ENCODE measurements around the gene DPYD.

DPYD gene

DNA sequence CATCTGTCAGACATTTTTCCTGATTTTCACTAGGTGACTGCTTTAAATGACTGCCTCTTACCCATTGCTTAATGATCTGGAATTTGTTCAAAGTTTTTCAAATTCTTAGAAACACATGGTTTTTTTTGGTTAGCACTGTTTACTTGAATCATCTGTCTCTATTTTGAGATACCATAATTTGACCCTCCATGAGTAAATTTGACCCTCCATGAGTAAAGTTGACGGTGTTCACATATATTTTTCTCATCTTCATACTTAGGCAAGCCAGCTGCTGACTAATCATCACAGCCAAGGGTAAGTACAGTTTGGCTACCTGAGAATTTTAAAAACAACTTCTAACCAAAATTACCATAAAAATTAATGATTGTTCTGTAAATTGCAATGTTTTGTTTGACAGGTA, 612.7 kb downstream of the DPYD start:
- DNase-seq (ENCODE audit: low read depth in 2 of 2, low spot score in 1 of 2) = no peak

GRCh38 chr1:97307568-97307967, 613.3 kb downstream of the DPYD start:
- DNase-seq (ENCODE audit: low read depth in 2 of 2, low spot score in 1 of 2) = no peak

- DNase-seq (ENCODE audit: low read depth in 2 of 2, low spot score in 1 of 2) = no peak
Measured at GRCh38 chr1:97307151-97307550, 613.7 kb downstream of the DPYD start.

GRCh38 chr1:97306504-97306903, 614.3 kb downstream of the DPYD start:
- DNase-seq (ENCODE audit: low read depth in 2 of 2, low spot score in 1 of 2) = no peak

DNA sequence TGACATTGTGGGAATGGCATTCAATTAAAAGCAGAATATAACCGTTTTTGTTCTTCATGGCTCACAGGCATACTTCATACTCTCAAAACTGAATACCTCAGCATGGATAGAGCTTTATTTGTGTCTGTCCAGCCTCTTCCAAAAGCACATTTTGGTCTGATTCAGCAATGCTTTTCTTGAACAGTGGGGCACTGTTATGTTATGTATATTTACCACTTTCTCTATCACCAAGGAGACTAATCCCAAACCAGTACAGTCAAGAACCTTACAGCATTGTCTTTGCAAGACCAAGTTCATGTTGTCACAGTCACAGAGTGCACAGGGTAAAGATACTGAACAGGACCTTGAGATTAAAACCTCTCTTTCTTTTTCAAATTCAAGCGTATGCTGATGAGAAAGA, 616.5 kb downstream of the DPYD start:
- no peak for DNase-seq (ENCODE audit: low read depth in 2 of 2, low spot score in 1 of 2)

GRCh38 chr1:97298966-97299365, 621.9 kb downstream of the DPYD start:
- DNase-seq (ENCODE audit: low read depth in 2 of 2, low spot score in 1 of 2) = no peak

- no peak for DNase-seq (ENCODE audit: low read depth in 2 of 2, low spot score in 1 of 2)
Measured at GRCh38 chr1:97297611-97298010, 623.2 kb downstream of the DPYD start.

GRCh38 chr1:97281962-97282361, 638.9 kb downstream of the DPYD start:
- no peak for DNase-seq (ENCODE audit: low read depth in 2 of 2, low spot score in 1 of 2)

DNA sequence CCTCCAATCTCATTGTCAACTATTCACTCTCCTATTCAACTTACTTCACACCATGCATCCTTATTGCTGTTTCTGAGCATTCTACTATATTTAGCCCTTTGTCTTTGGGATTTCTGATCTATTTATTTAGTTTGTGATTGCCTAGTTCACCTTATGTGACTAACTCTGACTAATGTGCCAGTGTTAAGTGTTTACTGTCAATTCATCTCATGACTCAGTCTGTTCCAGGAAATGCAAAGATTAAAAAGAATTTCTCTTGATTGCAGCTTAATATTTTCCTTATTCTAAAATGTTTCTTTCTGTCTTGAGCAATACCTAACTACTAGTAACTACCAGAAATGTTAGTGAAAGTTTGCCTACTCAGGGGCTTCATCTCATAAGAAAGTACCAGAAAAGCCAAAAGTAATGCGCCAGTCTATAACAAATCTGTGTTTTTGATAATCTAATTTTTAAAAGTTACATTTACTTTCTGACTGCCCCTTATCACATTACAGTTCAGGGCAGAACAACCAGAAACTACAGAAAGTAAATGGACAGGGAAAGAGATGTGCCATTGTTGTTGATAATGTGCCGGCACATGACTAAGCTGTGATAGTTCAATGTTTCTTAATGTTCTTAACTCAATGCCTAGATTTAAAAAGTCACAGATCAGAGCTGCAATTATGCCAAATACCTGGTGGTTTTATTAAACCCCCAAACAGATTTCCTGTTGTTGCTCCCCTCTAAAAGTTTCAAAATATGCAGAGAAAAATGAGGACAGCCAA, 642.8 kb downstream of the DPYD start:
- DNase-seq (ENCODE audit: low read depth in 2 of 2, low spot score in 1 of 2) = no peak

- DNase-seq (ENCODE audit: low read depth in 2 of 2, low spot score in 1 of 2) = no peak
Measured at GRCh38 chr1:97271916-97272788, 648.7 kb downstream of the DPYD start.

DNA sequence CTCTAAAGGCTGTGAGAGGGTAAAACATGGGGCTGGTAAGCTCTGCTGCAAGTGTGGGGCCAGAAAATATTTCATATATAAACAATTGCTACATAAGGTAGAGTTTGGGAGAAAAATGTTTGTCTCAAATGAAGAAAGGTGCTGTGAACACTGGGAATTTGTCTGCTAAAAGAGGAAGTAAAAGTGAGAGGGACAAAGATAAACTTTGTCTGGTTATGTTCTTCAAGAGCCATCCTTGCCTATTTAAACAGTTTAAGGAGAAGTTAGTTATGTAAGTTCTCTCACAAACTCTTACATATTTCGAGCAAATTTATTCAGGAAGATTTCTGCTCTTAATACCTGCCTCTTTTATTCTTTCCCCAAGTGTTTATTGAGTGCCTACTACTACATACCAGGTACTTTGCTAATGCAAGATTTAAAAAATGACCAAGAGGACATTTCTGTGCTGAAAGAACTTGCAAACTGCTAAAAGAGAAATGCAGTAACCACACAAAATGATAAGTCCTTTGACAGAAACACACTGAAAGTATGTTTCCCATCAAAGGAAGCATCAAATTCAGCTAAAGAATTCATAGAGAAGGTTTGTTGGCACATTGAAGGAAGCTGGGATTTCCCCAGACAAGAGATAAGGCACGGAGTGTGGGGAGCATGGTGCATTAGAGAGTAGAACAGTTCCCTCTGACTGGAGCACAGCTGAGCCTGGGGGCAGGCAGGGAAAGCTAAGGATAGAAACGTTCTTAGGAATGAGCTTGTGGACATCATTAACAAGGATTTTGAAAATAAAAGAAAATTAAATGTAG, 650.1 kb downstream of the DPYD start:
- DNase-seq (ENCODE audit: low read depth in 2 of 2, low spot score in 1 of 2) = no peak

DNA sequence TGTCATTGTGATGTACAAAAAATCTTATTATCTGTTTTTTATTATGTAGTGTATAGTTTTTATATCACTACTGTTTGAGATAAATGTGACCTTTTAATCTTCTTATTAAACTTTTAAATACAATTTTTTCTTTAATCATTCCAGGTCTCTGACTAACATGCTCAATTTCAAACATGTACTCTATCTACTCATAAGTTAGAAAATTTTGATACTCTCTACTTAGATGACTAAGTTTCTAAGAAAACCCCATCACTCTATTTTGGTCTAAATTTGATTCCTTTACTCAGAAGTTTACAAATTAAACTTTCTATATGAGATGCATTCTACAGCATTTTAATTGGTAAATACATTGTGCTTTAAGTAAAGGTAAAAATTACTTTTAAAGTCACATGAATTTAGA, 655.2 kb downstream of the DPYD start:
- no peak for DNase-seq (ENCODE audit: low read depth in 2 of 2, low spot score in 1 of 2)

DNA sequence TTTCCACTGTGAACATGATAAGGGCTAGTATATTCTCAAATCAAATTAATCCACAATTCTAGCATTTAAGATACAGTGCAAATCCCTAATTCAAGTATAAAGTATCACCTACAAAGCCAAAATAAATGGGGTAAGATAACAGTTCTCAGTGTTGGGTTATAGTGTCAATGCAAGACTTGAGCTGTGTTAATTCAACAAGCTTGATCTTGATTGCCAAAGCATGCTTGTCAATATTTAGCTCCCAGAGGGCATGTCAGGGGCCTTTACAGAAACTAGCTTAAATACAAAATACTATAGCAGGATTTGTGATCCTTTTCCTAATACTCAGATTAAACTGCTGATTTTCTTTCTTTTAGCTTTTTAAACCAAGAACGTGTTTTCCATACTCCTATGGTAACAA, 658.0 kb downstream of the DPYD start:
- DNase-seq (ENCODE audit: low read depth in 2 of 2, low spot score in 1 of 2) = no peak

DNA sequence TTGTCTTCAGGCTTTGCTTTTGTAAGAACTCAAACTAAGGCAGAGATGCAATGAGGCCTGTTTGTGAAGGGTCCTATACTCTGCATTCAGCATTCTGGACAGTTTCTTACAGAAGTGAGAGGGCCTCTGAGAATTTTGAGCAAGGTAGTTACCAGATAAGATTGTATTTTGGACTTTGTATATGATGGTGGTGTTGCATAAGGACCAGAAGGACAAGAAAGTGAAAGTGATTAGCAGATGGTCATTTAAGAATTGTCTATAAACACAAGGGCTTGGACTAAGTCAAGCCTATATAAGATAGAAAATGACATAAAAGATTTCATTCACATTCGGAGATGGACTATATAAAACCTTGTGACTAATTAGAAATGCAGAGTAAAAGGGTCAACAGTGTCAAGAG, 662.2 kb downstream of the DPYD start:
- no peak for DNase-seq (ENCODE audit: low read depth in 2 of 2, low spot score in 1 of 2)

DNA sequence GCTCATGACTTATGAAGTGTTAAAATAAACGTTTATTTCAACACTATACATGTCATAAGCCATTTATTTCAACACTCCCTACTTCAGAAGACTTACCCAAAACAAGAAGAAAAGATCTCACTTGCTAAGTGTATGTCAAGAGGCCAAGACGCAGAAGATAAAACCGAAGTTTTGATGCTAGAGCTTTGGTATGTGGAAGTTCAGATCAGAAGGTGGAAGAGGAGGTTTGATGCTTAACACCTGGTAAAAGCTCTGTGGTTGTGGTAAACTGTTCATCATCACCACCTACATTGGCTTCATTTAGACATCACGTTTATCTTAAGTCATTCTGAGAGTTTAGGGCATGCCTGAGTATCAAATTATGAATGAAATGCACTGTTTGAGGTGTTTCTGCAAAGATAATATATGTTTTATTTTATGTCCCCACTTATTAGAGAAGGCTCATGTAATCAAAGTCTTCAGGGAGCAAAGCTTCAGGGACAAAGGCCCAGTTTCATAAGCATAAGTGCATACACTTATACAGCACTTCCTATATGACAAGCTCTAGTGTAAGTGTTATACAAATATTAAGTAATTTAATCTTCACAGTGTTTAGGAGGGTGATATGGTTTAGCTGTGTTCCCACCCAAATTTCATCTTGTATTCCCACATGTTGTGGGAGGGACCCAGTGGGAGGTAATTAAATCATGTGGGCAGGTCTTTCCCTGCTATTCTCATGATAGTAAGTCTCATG, 665.9 kb downstream of the DPYD start:
- DNase-seq (ENCODE audit: low read depth in 2 of 2, low spot score in 1 of 2) = no peak

DNA sequence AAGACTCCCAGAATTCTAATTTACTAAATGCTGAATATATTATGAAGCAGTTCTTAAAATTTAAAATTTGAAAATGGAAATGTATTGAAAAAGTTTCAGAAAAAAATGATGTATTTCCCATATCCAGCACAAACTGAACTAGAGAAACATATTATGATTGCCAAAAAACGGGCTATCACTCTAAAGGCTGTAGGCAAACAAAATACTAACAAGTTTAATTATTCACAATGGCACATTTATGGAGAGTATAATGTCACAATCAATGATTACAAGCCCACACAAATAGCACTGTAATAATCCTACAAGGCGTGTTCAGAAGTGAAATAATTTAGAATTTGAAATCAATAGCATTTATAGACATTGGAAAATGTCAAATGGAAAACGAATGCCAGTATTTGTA, 667.9 kb downstream of the DPYD start:
- DNase-seq (ENCODE audit: low read depth in 2 of 2, low spot score in 1 of 2) = no peak

DNA sequence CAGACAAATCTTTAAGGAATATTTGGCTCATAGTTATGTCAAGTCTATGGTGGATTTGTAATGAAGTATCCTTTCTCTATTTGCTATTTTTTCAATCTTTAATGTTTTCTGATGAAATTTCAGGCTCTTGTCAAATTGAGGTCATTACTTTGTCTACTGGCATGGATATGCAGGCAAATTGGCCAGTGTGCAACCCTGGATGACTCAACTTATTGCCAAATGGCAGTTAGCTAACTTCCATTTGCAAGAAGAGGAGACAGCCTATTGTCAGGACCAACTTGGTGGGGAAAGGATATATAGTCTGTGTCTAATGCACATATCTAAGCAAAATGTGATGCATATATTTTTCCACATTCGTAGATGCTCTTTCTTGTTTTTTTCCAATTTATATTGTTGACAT, 668.8 kb downstream of the DPYD start:
- DNase-seq (ENCODE audit: low read depth in 2 of 2, low spot score in 1 of 2) = no peak

DNA sequence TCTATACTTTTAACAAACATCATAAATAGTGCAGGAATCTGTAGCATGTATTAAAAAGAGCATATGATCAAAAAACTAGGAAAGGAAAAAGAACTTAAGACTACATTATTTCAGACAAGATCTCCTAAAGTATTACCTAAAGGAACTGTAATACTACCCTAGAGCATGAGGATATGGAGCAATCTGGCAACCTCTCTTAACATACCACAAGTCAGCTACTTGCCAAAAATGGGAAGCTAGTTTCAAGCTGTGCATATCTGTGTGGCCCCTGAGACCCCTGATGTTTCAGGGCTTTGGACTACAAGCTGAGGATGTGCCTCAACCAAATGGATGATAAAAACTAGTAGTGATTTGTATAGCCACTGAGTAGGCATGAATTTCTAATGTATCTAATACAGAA, 673.6 kb downstream of the DPYD start:
- DNase-seq (ENCODE audit: low read depth in 2 of 2, low spot score in 1 of 2) = no peak

DNA sequence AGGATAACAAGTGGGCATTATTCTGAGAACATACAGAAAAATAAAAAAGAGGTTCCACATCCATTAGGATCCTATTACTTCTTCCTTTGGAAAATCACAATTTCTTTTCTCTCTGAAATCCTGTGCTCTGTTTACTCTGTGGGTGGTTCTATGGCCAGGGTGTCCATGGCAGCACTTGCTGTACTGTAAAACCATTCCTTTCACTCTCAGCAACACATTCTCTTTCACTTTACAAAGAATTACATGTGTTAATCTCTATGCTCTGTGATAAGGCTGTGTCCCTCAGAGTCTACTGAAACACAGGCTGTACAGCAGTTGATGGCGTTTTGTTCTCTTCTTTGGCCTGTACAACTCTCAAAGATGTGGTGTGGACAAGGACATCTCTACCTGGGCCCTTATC, 675.2 kb downstream of the DPYD start:
- DNase-seq (ENCODE audit: low read depth in 2 of 2, low spot score in 1 of 2) = no peak

GRCh38 chr1:97245026-97245425, 675.8 kb downstream of the DPYD start:
- no peak for DNase-seq (ENCODE audit: low read depth in 2 of 2, low spot score in 1 of 2)

DNA sequence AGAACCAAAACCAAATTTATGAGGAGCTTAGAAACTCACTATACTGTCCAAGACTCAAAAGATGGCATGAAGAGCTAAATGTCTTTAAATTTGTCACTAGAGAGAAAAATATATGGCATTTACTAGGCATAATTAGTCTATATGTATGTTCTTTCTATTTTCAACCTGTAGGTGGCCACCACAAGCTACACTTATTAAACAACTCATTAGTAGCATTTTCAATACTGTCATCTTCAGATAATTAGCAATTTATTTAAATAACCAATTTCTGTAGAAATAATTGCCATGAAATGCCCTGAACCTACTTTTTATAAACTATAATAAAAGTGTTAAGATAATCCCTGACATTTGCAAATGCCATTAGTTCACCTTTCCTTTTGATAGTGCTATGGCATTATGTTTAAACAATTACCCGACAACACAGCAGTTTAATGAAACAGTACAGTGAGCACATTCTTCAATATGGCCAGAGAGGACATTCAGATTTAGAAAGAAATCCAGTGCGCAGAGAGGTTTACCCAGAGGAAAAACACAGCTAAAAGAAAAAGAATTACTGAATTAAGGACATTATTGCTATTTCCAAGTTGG, 676.8 kb downstream of the DPYD start:
- no peak for DNase-seq (ENCODE audit: low read depth in 2 of 2, low spot score in 1 of 2)

Data from stimulated activated CD8-positive, alpha-beta memory T cell treated with anti-CD3 and anti-CD28 coated beads, Interleukin-4, amount 100 ng/mL, for 4 hours (primary cell).